IPS-18a (cell line): ENCODE results near the gene PTCH1.

Source experiments
- H3K27ac ChIP-seq: one replicate; pipeline ENCODE4 v1.5.1; 2013; ENCODE audit warnings: low read length
- H3K27me3 ChIP-seq: one replicate; pipeline ENCODE4 v1.6.1; 2013; ENCODE audit warnings: mild to moderate bottlenecking, low read length; ENCODE audit not compliant: control insufficient read depth, insufficient read depth
- H3K36me3 ChIP-seq: one replicate; pipeline ENCODE4 v1.6.1; 2013; ENCODE audit warnings: low read depth, low read length; ENCODE audit not compliant: control insufficient read depth
- H3K4me1 ChIP-seq: one replicate; pipeline ENCODE4 v1.6.1; 2013; ENCODE audit warnings: low read depth, low read length; ENCODE audit not compliant: control insufficient read depth
- H3K4me3 ChIP-seq: one replicate; pipeline ENCODE4 v1.5.1; 2013; ENCODE audit warnings: low read length
- H3K9ac ChIP-seq: one replicate; pipeline ENCODE4 v1.6.1; 2013; ENCODE audit warnings: mild to moderate bottlenecking, low read length, moderate library complexity
- H3K9me3 ChIP-seq: one replicate; pipeline ENCODE4 v1.6.1; 2013; ENCODE audit warnings: low read depth, low read length; ENCODE audit not compliant: control insufficient read depth

PTCH1 gene

DNA sequence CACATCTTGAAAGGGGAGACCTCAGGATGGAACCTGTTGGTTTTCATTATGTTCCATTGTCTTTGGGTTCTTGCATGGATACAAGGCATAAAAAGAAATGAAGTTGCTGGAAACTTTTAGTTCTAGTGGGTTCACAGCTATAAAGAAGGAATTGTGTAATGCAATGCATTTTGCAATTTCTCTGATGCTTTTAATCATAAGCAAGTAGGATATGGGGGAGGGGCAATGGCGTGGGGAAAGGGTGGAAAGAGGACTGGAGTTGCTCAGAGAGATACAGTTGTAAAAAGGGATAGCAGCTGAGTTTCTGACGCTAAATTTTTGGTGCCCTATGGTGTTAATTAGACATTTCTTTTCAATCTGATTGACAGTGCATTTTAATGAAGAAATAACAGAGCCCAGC lies 110.7 kb downstream of the PTCH1 start:
- H3K27ac ChIP-seq, result no peak overlapping the region
- H3K4me3 ChIP-seq, result no peak overlapping the region

DNA sequence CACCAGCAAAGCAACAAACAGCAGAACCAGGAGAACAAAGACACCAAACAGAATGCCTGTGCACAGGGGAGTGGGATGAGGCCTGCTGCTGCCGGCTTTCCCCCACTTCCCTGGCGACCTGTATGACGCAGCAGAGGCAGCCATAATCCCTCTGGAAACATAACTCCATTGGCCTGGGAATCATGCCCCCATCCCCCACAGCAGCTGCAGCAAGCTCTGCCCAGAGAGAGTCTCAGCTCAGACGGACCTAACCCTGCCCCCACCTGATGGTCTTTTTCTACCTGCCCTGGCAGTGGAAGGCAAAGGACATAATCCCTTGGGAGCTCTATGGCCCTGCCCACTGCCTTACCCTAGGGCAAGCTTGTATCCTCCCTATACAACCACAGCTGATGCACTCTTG lies 117.5 kb downstream of the PTCH1 start:
- Histone ChIP-seq H3K9ac (no peak overlapping the region), H3K4me1 (peaks cover 5% of the 10 kb centered on the region), H3K36me3 (no peaks in the 10 kb centered on the region), H3K9me3 (no peaks in the 10 kb centered on the region), H3K27ac (no peak overlapping the region), H3K27me3 (no peaks in the 10 kb centered on the region), H3K4me3 (no peak overlapping the region)

More for the DNA sequence above, 110.7 kb downstream of the PTCH1 start:
- H3K9me3 ChIP-seq, result no peaks in the 10 kb centered on the region
- H3K27me3 ChIP-seq, result no peaks in the 10 kb centered on the region
- no peaks in the 10 kb centered on the region for H3K36me3 ChIP-seq
- no peak overlapping the region for H3K9ac ChIP-seq
- H3K4me1 ChIP-seq, result no peaks in the 10 kb centered on the region
